ENCODE data around the gene CCL17. TPM values are rescaled to one million over a fixed set of nuclear protein-coding genes. Genes with fewer than 3 reads are reported as not detected.

The CCL17 gene
- total and polyA plus RNA-seq, 9 of the 15 experiments (the other 6 are each of a cell fraction or from before 2014, with no cell fraction given) = not detected

GRCh38 chr16:57409065-57409464 lies 4.5 kb downstream of the CCL17 start:
- intact Hi-C loops (cut with micrococcal nuclease) = no loop called here
- H4K20me1 ChIP-seq (replicated peaks; ENCODE audit: control insufficient read depth, insufficient read depth, low read length) = no peaks in the 10 kb centered on the region
- 0% methylated on average over 5 of the region's 5 CpGs for WGBS (ENCODE audit: insufficient coverage, low coverage, missing lambda C conversion rate)
- H3K4me3 ChIP-seq = no peak overlapping the region
- no peak for TF ChIP-seq HEY1 (CRISPR knock-in tag; IDR thresholded peaks at IDR 0.05; ENCODE audit: borderline replicate concordance)
- no peak for TF ChIP-seq ZNF57 (CRISPR knock-in tag; IDR thresholded peaks at IDR 0.05)
- no peak for TF ChIP-seq XRCC5 (IDR thresholded peaks at IDR 0.05; ENCODE audit: low read depth, low read length)
- no peak for TF ChIP-seq HNRNPH1 (optimal IDR thresholded peaks at IDR 0.05; ENCODE audit: low read depth, low read length)
- TF ChIP-seq ZFP1 (CRISPR knock-in tag; IDR thresholded peaks at IDR 0.05) = no peak
- TF ChIP-seq FOXA1 (IDR thresholded peaks at IDR 0.05; ENCODE audit: borderline replicate concordance) = no peak
- TF ChIP-seq ZNF282 (CRISPR knock-in tag; IDR thresholded peaks at IDR 0.05) = no peak
- TF ChIP-seq, protein P1, sequence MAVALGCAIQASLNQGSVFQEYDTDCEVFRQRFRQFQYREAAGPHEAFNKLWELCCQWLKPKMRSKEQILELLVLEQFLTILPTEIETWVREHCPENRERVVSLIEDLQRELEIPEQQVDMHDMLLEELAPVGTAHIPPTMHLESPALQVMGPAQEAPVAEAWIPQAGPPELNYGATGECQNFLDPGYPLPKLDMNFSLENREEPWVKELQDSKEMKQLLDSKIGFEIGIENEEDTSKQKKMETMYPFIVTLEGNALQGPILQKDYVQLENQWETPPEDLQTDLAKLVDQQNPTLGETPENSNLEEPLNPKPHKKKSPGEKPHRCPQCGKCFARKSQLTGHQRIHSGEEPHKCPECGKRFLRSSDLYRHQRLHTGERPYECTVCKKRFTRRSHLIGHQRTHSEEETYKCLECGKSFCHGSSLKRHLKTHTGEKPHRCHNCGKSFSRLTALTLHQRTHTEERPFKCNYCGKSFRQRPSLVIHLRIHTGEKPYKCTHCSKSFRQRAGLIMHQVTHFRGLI (CRISPR knock-in tag; IDR thresholded peaks at IDR 0.05) = no peak
- no peak for TF ChIP-seq CREB1 (IDR thresholded peaks at IDR 0.05)
- no peak for TF ChIP-seq CREB1 (CRISPR knock-in tag; IDR thresholded peaks at IDR 0.05)
- TF ChIP-seq, protein P2, sequence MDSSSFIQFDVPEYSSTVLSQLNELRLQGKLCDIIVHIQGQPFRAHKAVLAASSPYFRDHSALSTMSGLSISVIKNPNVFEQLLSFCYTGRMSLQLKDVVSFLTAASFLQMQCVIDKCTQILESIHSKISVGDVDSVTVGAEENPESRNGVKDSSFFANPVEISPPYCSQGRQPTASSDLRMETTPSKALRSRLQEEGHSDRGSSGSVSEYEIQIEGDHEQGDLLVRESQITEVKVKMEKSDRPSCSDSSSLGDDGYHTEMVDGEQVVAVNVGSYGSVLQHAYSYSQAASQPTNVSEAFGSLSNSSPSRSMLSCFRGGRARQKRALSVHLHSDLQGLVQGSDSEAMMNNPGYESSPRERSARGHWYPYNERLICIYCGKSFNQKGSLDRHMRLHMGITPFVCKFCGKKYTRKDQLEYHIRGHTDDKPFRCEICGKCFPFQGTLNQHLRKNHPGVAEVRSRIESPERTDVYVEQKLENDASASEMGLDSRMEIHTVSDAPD (CRISPR knock-in tag; IDR thresholded peaks at IDR 0.05) = no peak
- TF ChIP-seq ARID2 (IDR thresholded peaks at IDR 0.05) = no peak
- no peak for TF ChIP-seq ELF1 (tag; IDR thresholded peaks at IDR 0.05)
- no TSS peak for BruUV-seq (replicated peaks)
- peaks cover 0 to 5% of the 10 kb centered on the region in 2 experiments; a peak in 1 of 5 replicates for H3K4me1 ChIP-seq (replicated peaks in 1 of 2; ENCODE audit: control insufficient read depth in 2 of 2, insufficient read depth in 2 of 2, low read length in 2 of 2)
- no peaks in the 10 kb centered on the region for H3K9me1 ChIP-seq (ENCODE audit: control insufficient read depth, insufficient read depth, low read length)
- in situ Hi-C loops (cut with MboI) = no loop called here
- no peak overlapping the region for H3K27ac ChIP-seq (ENCODE audit: extremely low read depth, low read depth, low read length)
- DNase-seq (ENCODE audit: extremely low read depth in 1 of 4, low spot score in 3 of 4) (no peak), ATAC-seq (no peak), FAIRE-seq (no peak)
- no peak overlapping the region for H3K4me2 ChIP-seq (ENCODE audit: insufficient read depth, low read length)
- no peak overlapping the region for H3K9ac ChIP-seq (ENCODE audit: insufficient read depth in 1 of 2, low read depth in 2 of 2, low read length in 2 of 2)
- H3K36me3 ChIP-seq (ENCODE audit: control insufficient read depth, insufficient read depth, low read length) = no peaks in the 10 kb centered on the region
- H3K79me2 ChIP-seq (ENCODE audit: control insufficient read depth, insufficient read depth, low read length) = no peaks in the 10 kb centered on the region
- ChIA-PET CTCF (ENCODE audit: low intra/inter-chr PET ratio) (no interaction called here), POLR2A (no interaction called here)
- H3K9me3 ChIP-seq (replicated peaks; ENCODE audit: control insufficient read depth, insufficient read depth, low read depth, low read length) = no peaks in the 10 kb centered on the region
- no peak overlapping the region for H2AFZ ChIP-seq (ENCODE audit: low read depth, low read length)
- H3K27me3 ChIP-seq (ENCODE audit: control insufficient read depth in 2 of 2, insufficient read depth in 2 of 2, low read length in 2 of 2) = peaks cover 11 to 61% of the 10 kb centered on the region in 2 experiments; a peak in 4 of 5 replicates
